Measurements from ENCODE around the gene PHLDA3. TPM values are rescaled to one million over a fixed set of nuclear protein-coding genes. Genes with fewer than 3 reads are reported as not detected.

The PHLDA3 gene
- total RNA-seq, 1 donor, result 68.6 TPM

GRCh38 chr1:201487742-201488141 is 18.8 kb upstream of the PHLDA3 start:
- DNase-seq (ENCODE audit: low read depth), result peak; percentile 47

DNA sequence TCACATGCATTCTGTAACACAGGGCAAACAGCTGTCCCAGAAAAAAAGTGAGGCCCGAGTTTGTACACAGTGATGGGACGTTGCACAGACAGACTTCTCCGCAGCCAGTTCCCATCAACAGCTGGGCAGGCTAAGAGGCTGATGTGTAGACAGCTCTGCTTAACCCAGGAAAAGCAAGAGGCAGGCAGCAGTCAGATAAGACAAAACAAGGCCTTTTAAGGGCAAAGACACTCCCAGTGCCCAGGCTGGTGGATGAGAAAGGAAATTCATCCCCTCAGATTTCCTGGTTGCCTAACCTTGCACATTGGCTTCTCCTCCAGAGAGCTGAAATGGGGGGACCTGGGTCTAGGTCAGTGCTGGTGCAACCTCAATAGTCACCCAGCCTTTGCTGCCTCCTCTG is 17.2 kb upstream of the PHLDA3 start:
- TF ChIP-seq, protein P1, sequence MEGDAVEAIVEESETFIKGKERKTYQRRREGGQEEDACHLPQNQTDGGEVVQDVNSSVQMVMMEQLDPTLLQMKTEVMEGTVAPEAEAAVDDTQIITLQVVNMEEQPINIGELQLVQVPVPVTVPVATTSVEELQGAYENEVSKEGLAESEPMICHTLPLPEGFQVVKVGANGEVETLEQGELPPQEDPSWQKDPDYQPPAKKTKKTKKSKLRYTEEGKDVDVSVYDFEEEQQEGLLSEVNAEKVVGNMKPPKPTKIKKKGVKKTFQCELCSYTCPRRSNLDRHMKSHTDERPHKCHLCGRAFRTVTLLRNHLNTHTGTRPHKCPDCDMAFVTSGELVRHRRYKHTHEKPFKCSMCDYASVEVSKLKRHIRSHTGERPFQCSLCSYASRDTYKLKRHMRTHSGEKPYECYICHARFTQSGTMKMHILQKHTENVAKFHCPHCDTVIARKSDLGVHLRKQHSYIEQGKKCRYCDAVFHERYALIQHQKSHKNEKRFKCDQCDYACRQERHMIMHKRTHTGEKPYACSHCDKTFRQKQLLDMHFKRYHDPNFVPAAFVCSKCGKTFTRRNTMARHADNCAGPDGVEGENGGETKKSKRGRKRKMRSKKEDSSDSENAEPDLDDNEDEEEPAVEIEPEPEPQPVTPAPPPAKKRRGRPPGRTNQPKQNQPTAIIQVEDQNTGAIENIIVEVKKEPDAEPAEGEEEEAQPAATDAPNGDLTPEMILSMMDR (IDR thresholded peaks at IDR 0.05; ENCODE audit: insufficient read depth, low read length), result no peak
- H3K4me3 ChIP-seq (ENCODE audit: low read depth, low read length), result no peak overlapping the region
- DNase-seq (ENCODE audit: low read depth), result no peak

More at GRCh38 chr1:201487742-201488141, 18.8 kb upstream of the PHLDA3 start:
- TF ChIP-seq, protein P1 (IDR thresholded peaks at IDR 0.05; ENCODE audit: insufficient read depth, low read length), result no peak
- H3K4me3 ChIP-seq (ENCODE audit: low read depth, low read length), result no peak overlapping the region

- no peak overlapping the region for H3K4me3 ChIP-seq (ENCODE audit: low read depth, low read length)
- DNase-seq (ENCODE audit: low read depth), result no peak
- TF ChIP-seq, protein P1 (IDR thresholded peaks at IDR 0.05; ENCODE audit: insufficient read depth, low read length), result no peak
Observed at GRCh38 chr1:201485184-201485774, 16.3 kb upstream of the PHLDA3 start.

DNA sequence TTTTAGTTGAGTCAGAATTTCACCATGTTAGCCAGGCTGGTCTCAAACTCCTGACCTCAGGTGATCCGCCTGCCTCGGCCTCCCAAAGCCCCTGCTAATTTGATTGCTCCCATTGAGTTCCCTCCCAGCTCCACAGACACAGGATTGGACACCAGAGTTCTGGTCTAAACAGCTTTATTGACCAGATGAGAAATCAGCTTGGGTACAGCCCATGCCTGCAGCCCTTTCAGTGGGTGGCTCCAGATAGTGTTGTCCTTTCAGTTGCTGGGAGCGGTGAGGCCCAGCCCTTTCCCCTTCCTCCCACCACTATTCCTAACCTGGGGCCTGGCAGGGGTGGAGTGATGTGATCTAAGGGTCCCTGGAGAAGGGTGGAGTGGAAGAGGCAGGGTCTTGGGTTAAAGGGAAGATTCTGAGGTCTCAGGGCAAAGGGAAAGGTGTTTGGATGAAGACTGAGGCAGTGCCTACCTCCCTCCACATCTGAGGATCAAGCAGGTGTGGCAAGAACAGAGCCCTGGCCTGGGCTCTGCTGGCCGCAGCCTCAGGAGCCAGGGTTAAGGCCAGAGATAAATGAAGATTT is 14.5 kb upstream of the PHLDA3 start:
- H3K4me3 ChIP-seq (ENCODE audit: low read depth, low read length), result no peak overlapping the region
- DNase-seq (ENCODE audit: low read depth), result no peak
- TF ChIP-seq, protein P1 (IDR thresholded peaks at IDR 0.05; ENCODE audit: insufficient read depth, low read length), result no peak

DNA sequence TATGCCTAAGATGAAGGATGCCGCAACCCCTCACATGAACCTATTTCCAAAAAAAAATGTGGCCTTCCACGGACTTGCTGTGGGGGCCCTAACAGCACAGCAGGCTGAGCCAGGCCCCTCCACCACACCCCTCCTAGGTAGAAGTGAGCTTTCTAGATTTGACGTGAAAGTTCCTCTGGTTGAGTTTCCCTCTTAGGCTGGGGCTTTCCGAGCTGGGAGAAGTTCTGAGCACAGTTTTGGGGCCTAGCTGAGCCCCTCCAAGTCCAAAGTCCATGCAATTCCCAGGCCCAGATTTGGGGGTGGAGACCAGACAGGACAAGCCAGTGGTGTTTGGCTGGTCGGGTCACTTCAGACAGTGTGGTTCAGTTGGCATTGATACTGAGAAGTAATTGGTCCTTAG is 13.8 kb upstream of the PHLDA3 start:
- no peak for DNase-seq (ENCODE audit: low read depth)
- TF ChIP-seq, protein P1 (IDR thresholded peaks at IDR 0.05; ENCODE audit: insufficient read depth, low read length), result no peak
- no peak overlapping the region for H3K4me3 ChIP-seq (ENCODE audit: low read depth, low read length)

DNA sequence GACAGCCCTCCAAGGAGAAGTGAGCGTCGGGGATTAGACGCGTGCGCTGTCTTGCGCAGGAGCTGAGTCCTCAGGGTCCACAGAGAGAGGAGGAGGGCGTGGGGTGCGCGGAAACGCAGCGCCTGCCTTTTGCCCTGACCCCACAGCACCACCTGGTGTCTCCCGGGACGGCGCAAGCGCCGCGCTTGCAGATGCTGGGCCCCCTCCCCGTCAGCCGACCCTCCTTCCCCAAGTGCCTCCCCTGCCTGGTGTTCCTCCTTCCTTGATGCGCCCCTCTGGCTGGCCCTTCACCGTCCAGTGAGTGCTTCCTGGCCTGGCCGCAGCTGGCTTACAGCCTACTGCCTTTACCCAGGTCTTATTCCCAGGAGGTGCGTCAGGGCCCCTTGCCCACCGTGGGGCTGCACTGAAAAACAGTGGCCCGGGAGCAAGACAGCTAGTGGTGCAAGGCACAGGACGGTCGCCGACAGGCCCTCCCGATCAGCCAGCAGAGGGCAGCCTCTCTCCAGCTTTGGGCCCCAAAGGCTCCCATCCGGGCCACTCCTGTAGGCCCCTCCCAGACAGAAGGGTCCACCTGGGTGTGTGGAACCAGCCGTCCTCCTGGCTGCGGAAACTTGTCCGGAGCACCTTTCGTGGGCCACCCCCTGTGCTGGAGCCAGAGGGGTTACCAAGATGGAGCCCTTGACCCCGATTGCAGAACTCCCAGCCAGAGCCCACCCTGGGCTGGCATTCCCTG is 12.9 kb upstream of the PHLDA3 start:
- no peak overlapping the region for H3K4me3 ChIP-seq (ENCODE audit: low read depth, low read length)
- DNase-seq (ENCODE audit: low read depth), result peak; percentile 79
- TF ChIP-seq, protein P1 (IDR thresholded peaks at IDR 0.05; ENCODE audit: insufficient read depth, low read length), result peak; percentile 94

Measured in fibroblast of the aortic adventitia (primary cell).